ENCODE measurements around the gene ADSL.

Gene ADSL

GRCh38 chr22:40410731-40411505 lies 64.6 kb downstream of the ADSL start:
- no peak for DNase-seq (ENCODE audit: extremely low read depth, insufficient read length)
- TF ChIP-seq CTCF (IDR thresholded peaks at IDR 0.05; ENCODE audit: insufficient read depth, low read length, poor library complexity, severe bottlenecking), result no peak
- Histone ChIP-seq H3K4me3 (replicated peaks; ENCODE audit: low read depth, low read length) (no peak overlapping the region), H3K27me3 (replicated peaks; ENCODE audit: control insufficient read depth, insufficient read depth, low read length) (no peaks in the 10 kb centered on the region), H3K36me3 (ENCODE audit: control insufficient read depth, insufficient read depth, low read length) (peaks cover 49% of the 10 kb centered on the region)

- H3K27me3 ChIP-seq (replicated peaks; ENCODE audit: control insufficient read depth, insufficient read depth, low read length), result no peaks in the 10 kb centered on the region
- H3K4me3 ChIP-seq (replicated peaks; ENCODE audit: low read depth, low read length), result no peak overlapping the region
- DNase-seq (ENCODE audit: extremely low read depth, insufficient read length), result no peak
- peaks cover 50% of the 10 kb centered on the region for H3K36me3 ChIP-seq (ENCODE audit: control insufficient read depth, insufficient read depth, low read length)
- TF ChIP-seq CTCF (IDR thresholded peaks at IDR 0.05; ENCODE audit: insufficient read depth, low read length, poor library complexity, severe bottlenecking), result no peak
These were observed 65.2 kb downstream of the ADSL start for GRCh38 chr22:40411506-40411861.

GRCh38 chr22:40412441-40412840 lies 66.1 kb downstream of the ADSL start:
- Histone ChIP-seq H3K27me3 (replicated peaks; ENCODE audit: control insufficient read depth, insufficient read depth, low read length) (no peaks in the 10 kb centered on the region), H3K4me3 (replicated peaks; ENCODE audit: low read depth, low read length) (no peak overlapping the region), H3K36me3 (ENCODE audit: control insufficient read depth, insufficient read depth, low read length) (peaks cover 43% of the 10 kb centered on the region)
- no peak for TF ChIP-seq CTCF (IDR thresholded peaks at IDR 0.05; ENCODE audit: insufficient read depth, low read length, poor library complexity, severe bottlenecking)
- DNase-seq (ENCODE audit: extremely low read depth, insufficient read length), result peak; percentile 69

- Histone ChIP-seq H3K36me3 (ENCODE audit: control insufficient read depth, insufficient read depth, low read length) (peaks cover 43% of the 10 kb centered on the region), H3K27me3 (replicated peaks; ENCODE audit: control insufficient read depth, insufficient read depth, low read length) (no peaks in the 10 kb centered on the region), H3K4me3 (replicated peaks; ENCODE audit: low read depth, low read length) (no peak overlapping the region)
- DNase-seq (ENCODE audit: extremely low read depth, insufficient read length), result no peak
- TF ChIP-seq CTCF (IDR thresholded peaks at IDR 0.05; ENCODE audit: insufficient read depth, low read length, poor library complexity, severe bottlenecking), result no peak
These were observed 67.6 kb downstream of the ADSL start for GRCh38 chr22:40413873-40414272.

GRCh38 chr22:40414311-40414710 lies 68.0 kb downstream of the ADSL start:
- no peak for DNase-seq (ENCODE audit: extremely low read depth, insufficient read length)
- Histone ChIP-seq H3K36me3 (ENCODE audit: control insufficient read depth, insufficient read depth, low read length) (peaks cover 44% of the 10 kb centered on the region), H3K4me3 (replicated peaks; ENCODE audit: low read depth, low read length) (no peak overlapping the region), H3K27me3 (replicated peaks; ENCODE audit: control insufficient read depth, insufficient read depth, low read length) (no peaks in the 10 kb centered on the region)
- no peak for TF ChIP-seq CTCF (IDR thresholded peaks at IDR 0.05; ENCODE audit: insufficient read depth, low read length, poor library complexity, severe bottlenecking)

All from GM06990 (cell line).